ENCODE data around the gene MAP7D1.
A peak's percentile ranks its signal among the peaks of the same experiment; 100 is the strongest.

DNA sequence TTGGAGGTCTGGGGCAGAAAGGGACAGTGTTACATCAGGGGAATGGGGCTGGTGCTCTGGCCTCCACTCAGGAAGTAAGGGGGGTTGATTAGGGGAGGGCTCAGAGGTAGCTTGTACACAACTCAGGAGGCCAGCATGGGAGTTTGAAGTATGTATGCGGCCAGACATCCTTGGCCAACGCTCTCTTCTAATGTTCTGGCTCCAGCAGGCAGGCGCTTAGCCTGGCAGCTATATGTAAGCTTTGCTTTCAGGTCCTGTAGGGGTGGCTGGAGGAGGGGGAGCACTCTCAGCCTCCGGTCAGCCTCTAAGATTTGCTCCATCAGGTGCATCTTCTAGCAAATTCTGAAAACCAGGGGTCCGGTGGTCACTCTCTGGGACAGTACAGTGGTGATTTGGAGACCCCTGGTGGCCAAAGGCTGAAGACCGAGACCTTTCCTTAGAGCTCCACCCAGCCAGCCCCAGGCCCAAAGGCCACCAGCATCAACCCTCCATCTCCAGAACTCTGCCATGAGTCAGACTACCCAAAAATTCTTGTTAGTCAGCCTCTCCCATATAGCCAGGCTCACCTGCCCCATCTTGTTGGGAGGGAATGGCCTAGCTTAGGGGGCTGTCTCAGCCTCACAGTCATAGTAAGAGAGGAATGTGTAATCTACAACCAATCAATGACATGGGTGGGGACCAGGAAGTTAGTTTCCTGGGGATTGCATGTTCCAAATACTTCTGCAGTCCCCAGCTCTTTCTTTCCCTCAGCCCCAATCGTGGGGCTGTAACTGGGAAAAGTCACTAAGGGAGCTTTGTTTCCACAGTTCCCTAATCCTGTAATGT lies 21.2 kb upstream of the MAP7D1 start:
- TF ChIP-seq, protein P1, sequence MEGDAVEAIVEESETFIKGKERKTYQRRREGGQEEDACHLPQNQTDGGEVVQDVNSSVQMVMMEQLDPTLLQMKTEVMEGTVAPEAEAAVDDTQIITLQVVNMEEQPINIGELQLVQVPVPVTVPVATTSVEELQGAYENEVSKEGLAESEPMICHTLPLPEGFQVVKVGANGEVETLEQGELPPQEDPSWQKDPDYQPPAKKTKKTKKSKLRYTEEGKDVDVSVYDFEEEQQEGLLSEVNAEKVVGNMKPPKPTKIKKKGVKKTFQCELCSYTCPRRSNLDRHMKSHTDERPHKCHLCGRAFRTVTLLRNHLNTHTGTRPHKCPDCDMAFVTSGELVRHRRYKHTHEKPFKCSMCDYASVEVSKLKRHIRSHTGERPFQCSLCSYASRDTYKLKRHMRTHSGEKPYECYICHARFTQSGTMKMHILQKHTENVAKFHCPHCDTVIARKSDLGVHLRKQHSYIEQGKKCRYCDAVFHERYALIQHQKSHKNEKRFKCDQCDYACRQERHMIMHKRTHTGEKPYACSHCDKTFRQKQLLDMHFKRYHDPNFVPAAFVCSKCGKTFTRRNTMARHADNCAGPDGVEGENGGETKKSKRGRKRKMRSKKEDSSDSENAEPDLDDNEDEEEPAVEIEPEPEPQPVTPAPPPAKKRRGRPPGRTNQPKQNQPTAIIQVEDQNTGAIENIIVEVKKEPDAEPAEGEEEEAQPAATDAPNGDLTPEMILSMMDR (IDR thresholded peaks at IDR 0.05): peak; percentile 51 to 67 (median 58)
- TF ChIP-seq POLR2A (IDR thresholded peaks at IDR 0.05) (no peak), POLR2AphosphoS5 (IDR thresholded peaks at IDR 0.05) (no peak), EP300 (IDR thresholded peaks at IDR 0.05) (no peak)
